K562 treated with DMSO at 1 percent for 4 hours (cell line): ENCODE measurements around the gene GRIA4. TPM values are rescaled to one million over a fixed set of nuclear protein-coding genes. Genes with fewer than 3 reads are reported as not detected.

Source experiments
- total RNA-seq: library from RNA; unstranded; fragments of 300-600 nt; gene quantifications from 2 replicates; pipeline ENCODE4 v1.2.3, GENCODE V29; 2022; ENCODE audit not compliant: insufficient read depth

Gene GRIA4
- not detected in 2 replicates for total RNA-seq

DNA sequence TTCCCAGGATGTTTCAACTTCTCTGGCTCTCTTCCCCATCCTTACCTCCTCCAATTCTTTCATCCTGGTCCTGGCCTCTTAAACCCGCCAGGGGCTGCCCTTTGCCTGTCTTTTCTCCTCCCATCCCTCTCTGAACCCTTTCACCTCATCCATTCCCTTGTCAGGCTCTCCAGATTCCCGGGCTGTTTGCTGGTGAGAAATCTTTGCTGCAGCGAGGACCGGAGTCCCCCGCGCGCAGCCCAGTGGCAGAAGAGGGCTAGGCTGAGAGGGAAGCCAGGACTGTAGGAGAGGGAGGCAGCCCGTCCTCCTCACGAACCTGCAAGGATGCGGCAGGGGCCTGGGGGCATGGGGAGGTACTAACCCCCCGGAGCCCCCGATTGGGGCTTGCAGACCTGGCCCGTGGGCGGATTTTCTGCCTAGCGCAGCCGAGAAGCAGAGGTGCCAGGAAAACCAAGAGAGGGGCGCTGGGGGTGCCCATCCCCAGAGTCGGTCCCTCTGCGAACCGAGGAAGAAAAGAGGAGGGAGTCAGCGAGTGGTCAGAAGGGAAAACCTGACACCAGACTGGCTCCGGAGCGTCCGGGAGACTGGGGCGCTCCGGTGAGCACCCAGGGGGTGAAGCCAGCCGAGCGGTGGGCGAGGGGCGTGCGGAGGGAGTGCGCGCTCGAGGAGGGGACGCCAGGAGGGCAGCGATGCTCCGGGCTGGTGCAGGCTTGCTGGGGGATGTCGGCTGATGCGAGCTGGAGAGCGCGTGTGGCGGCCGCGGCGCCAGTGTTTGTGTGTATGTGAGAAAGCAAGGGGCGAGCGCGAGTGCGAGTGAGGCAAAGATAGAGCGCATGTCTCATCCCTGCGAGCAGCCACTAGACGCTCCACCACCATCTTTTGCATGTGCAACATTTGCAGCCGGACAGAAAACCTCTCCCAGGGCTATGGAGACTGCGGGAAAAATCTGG, at the start of gene GRIA4:
TSS of gene GRIA4 (plus strand) at position 242 of the 950 bp plus-strand sequence. CDS start 925 bp downstream, outside the sequence.

DNA sequence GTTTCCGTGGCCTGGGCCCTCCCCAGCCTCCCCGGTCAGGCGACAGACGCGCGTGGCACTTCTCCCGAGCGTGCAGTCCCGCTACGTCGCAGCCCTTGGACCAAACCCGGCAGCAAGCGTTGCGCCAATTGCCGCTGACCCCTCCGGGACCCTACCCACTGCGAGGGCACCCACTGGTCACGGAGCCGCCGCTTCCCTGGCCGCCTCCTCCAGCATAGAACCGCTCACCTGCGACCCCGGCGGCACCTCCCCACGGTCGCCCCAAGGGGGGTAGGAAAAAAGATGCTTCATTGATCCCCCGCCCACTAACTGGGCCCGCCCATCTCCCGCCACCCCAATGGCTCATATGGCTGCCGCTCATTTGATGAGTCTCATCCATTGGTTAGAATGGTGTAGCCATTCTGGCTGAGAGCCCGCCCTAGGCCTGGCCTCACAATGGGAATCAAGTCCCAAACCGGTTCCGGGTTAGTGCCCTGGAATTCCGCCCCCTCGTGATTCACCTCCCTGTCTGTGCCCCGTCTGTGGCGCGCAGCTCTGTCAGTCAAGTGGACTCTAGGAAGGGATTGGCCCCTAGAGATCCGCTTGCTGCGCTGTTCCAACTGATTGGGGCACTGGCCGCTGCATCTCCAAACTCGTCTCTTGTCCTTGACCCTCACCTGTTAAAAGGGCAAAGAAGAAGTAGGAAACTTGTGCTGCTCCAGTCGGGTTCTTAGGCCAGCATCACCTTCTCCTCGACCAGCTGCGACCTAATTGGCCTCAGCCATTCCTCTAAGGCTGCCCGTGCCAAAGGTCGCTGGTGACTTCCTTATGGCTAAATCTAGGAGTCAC, 412.3 kb downstream of the GRIA4 start, which contains the start of gene MSANTD4:
TSS of gene MSANTD4 (minus strand) at position 274 of the 828 bp plus-strand sequence. CDS start 11,323 bp downstream, outside the sequence.

